ENCODE results near the gene TMOD3.
"Not testable (repeated sequence)": the region's sequence is repeated elsewhere in the genome, so short reads cannot be mapped to it uniquely, and the experiment has no call there.

TMOD3 gene

DNA sequence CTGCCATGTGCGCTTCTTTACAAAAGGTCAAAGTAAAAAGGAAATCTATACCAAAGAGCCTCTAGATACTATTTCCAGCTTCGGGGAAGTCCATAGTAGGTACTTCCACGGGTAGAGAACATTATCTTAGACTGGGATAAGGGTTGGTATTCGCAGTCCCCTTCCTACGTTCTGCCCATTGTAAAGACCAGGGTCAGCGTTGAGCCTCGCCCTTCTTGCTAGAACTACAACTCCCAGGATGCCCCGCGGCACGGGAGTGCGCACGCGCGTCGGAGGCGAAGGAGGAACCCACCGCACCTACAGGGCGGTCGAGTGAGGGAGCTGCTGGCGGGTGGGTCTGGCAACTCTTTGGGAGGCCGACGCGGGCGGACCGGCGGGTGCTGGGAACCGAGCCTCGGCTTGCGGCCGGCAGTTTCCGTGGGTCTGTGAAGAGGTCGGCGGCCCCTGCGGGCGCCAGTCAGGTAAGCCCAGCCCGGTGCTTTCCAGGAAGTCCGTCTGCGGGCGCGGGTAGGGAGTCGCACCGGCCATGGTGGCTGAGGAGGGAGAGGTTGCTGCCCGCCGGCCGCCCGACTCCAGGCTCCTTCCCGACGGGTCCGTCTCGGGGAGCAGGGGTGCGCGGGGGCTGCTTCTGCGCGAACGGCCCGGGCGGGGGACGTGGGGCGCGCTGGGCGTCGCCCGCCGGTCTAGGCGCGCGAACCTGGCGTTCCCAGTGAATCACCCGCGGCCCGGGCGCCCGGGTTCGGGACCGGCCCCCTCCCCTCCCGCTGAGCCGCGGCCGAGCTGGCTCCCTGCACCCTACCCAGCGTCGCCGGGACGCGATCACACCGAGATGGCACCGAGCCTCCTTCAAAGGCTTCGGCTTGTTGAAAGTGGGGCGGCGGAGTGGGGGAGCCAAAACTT lies at the start of gene TMOD3:
TSS of gene TMOD3 (plus strand) at position 278 of the 900 bp plus-strand sequence. CDS start 33,232 bp downstream, outside the sequence.
- DNase-seq, result peak; percentile 88

DNA sequence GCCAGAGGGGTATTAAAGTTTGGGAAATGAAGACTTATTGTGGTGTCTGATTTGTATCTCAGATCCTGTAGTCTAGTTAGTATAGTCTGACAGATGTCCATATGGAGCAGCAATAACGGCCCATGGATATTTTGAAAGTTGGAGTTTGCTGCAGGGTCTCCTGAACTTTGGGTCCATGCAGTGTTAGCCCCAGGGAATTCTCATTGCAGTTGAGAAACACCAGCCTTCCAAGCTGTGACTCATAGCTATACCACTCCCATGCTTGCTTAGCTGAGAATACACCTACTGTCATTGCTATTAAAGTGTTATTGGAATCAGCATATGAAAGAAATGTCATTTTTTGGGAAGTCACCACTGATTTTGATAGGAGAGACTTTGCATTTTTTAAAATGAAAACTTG lies 48.8 kb upstream of the TMOD3 start:
- DNase-seq, result no peak

DNA sequence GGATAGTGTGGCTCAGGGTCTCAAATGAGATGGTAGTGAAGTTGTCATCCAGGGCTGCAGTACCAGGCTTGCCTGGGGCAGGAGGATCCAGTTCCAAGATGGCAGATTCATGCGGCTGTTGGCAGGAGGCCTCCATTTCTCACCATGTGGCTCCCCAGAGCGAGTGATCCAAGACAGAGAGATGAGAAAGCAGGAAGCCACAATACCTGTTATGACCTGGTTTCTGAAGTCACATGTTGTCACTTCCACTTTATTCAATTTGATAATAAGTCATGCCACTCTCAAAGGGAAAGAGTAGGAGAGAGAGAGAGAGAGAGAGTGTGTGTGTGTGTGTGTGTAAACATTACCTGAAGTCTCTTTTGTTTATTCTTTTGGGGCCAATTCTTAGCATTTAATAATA lies 47.9 kb upstream of the TMOD3 start:
- no peak for DNase-seq

DNA sequence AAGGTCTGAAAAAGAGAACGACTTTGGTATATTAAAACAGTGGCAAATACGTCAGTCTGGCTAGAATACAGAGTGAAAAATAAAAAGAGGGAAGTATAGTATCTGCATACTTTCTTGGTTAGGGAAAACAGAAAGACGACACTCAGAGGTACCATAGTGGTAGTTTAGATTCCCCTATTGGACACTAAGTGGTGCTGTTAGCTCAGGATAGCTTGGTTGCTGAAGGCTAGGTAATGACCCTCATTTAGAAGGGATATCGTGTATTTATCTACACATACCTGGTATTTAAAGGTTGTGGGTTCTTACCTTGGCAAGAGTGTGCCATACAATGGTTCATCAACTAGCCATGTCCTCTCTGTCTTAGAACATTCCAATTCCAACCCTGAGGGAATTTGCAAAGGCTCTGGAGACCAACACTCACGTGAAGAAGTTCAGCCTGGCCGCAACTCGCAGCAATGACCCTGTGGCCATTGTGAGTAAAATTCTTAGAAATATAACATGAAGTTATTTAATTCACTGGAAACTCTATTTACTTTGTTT lies 47.0 kb upstream of the TMOD3 start:
- no peak for DNase-seq

DNA sequence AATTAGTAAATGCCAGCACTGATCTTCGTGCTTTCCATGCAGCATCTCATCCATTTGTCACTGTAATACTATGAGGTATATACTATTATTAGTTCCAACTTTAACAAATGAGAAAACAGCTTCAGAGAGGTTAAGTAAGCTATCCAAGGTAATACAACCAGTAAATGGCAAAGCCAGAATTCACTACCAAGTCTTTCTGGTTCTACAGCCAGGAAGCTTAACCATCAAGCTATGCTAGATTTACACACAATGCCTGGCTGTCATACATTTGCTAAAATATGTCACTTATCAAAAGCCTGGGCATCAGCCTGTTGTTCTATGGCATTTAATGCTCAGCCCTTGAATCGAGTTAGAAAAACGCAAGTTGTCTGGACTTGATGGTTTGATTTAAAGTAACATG lies 45.5 kb upstream of the TMOD3 start:
- no peak for DNase-seq

DNA sequence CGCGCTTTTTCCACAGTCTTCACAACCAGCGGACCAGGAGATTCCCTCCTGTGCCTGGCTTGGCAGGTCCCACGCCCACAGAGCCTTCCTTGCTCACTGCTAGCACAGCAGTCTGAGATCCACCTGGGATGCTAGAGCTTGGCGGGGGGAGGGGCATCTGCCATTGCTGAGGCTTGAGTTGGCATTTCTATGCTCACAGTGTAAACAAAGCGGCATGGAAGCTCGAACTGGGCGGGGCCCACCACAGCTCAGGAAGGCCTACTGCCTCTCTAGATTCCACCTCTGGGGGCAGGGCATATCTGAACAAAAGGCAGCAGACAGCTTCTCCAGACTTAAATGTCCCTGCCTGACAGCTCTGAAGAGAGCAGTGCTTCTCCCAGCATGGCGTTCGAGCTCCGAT lies 42.3 kb upstream of the TMOD3 start:
- not testable (repeated sequence) for DNase-seq

DNA sequence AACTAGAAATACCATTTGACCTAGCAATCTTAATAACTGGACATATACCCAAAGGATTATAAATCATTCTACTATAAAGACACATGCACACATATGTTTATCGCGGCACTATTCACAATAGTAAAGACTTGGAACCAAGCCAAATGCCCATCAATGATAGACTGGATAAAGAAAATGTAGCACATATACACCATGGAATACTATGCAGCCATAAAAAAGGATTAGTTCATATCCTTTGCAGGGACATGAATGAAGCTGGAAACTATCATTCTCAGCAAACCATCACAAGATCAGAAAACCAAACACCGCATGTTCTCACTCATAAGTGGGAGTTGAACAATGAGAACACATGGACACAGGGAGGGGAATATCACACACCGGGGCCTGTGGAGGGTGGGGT lies 37.0 kb upstream of the TMOD3 start:
- DNase-seq, result not testable (repeated sequence)

DNA sequence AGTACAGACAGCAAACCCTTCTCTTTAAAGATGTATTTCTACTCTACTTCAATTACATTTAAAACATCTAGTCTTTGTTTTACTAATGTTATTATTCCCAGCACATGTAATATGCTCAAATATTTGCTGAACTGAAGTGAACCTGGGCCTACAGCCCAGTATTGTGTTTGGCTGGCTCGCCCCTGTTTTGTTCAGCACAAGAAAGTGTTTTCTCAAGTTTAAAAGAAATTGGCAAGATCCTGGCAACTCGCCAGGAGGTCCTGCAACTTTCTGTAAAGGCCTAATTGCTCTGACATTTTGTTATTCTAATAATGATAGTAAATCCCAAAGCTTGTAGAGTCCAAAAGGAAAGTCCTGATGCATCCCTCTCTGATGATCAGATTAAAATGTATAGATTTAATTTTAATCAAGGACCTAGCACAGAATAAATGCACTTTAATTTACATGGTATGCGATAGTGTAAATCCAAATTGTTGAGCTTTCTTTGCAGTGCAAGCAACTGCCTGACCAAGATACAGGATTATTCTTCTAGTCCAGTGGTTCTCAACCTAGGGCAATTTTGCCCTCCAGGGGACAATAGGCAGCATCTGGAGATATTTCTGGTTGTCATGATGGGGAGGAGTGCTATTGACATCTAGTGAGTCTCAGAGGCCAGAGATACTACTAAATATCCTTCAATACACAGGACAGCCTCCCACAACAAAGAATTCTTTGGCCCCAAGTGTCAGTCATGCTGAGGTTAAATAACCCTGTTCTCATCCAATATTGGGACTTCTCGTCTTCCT lies 35.7 kb upstream of the TMOD3 start:
- DNase-seq, result no peak

DNA sequence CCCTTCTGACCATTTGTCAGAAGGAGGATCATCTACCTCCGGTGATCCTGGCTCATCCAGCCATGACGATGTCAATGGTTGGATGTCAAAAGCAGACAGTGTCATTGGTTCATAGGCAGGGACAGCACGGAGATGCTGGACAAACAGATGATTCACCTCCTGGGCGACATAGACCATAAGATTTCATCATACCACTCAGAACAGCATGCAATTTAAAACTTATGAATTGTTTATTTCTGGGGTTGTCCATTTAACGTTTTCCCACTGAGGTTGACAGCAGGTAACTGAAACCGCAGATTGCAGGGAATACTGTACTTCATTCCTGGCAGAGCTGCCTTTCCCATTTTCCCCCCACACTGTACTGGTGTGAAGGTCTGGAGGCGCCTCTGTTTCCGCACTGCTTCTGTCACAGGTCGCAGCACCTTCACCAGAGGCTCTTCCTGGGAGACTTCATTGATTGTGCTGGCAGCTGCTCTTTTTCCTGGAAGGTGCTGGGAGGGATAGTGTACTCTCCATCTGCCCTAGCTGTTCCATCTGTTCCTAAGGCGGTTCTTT lies 32.5 kb upstream of the TMOD3 start:
- no peak for DNase-seq

DNA sequence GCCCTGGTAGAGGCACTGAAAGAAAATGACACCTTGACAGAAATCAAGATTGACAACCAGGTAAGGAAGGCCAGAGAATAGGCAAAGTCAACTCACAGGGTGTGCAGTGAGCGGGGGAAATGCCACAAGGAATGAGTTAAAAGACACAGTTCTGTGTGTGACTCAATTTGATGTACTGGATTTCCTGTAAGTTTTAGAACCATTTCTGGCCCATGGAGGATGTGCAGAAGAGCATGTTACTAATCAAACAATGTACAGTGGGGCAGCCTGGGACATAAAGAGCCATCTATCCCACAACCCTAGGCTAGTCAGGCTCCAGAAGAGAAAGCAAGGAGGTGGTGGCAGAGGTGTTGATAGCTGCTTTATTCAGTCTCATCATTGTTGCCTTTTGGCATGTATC lies 31.2 kb upstream of the TMOD3 start:
- no peak for DNase-seq

DNA sequence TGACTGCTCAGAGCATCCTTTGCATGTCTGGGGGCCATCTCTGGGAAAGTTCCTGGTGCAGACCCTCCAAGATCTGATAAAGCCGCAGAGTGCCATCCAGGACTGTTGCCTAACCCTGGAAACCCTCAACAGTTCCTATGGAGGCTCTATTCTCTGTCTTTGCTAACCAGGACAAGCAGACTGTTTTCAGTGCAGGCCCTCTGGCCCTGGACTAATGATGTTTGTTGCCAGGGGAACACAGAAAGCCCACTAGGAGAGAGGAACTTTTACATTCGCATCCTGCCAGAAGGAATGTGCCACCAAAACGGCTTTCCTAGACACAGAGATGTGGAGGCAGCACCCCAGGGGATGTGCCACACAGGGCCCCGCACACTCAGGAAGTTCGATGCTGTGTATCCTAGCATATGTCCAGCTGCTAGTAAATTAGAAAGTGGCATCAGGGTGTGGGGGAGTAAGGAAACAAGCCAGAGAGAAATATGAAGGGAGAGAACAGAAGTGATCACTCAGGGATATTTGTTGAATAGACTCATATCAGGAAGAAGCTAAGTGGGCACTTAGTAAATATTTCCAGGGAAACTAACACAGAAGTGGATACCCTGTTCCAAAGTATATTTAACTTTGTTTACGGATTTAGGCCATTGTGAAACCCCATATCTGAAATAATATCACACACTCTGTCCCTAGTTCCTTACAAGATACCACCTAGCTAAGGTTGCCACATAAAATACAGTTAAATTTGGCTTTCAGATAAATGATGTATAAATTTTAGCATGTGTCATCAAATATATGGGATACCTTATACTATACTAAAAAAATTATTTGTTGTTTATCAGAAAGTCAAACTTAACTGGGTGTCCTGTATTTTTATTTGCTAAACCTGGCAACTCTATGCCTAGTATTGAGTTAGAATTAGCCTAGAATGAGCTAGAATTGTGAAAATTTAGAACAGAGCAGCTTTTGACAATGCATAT lies 29.9 kb upstream of the TMOD3 start:
- DNase-seq, result no peak

DNA sequence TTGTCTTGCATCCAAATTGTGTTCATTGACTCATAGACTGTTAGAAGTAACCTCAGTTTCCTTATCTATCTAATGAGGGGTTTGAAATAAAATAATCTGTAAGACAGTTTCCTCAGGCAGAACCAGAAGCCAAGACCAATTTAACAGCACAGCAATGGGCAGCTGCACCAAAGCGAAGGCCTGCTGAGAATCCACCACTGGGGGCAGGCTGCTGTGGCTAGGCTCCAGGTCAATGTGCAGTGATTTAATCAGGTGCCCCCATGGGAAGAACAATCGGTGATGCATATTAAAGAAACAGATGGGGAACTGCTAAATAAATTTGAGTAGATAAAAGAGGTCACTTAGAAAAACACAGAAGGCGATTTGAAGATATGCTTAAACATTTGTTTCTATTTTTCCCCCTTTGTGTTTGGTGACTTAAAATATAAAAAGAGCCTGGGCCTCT lies 28.0 kb upstream of the TMOD3 start:
- no peak for DNase-seq

DNA sequence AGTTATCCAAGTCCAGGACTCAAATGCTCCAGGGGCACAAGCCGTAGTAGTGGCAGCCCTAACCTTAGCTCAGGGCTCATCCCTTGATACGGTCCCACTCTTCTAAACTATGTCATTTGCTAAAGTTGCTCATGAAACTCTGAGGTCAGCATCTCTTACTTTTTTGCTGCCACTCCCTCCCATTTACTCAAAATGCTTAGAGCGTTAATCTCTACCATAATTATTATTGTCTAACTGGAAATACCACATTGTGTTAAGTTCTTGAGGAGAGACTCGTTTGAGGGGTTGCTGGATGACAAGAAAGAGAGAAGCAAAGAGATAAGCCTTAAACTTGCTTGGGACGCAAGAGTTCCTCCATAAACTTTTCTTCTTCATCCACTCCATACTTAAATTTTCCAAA lies 26.9 kb upstream of the TMOD3 start:
- no peak for DNase-seq

DNA sequence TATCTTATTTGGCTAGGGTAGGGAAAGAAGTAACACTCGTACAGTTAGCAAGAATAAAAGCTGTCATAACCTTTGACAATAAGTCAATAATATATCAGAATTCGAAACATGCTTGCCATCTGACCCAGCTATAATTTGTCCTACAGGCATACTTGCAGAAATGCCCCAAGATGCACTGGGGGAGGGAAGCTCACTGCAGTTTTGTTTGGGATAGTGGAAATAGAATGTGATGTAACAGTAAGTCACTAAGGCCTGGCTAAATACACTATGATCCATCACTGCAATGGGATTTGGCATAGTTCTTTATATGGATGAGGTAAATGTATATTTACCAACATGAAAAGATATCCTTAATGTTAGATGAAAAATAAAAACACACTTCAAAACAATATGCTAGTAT lies 25.5 kb upstream of the TMOD3 start:
- DNase-seq, result no peak

DNA sequence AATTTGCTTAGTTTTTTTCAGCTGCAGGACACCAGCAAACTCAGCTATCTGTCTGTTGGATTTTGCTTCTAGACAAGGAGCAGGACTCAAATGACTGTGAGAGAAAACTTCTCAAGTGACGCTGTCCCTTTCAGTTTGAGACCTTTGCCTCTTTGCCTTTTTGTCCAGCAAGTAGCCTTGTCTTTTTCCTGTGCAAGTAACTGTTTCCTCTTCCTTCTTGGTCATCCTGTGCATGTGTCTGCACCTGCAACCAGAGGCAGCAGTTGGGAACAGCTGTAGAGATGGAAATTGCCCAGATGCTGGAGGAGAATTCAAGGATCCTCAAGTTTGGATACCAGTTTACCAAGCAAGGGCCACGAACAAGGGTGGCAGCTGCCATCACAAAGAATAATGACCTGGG lies 23.3 kb upstream of the TMOD3 start:
- DNase-seq, result no peak

DNA sequence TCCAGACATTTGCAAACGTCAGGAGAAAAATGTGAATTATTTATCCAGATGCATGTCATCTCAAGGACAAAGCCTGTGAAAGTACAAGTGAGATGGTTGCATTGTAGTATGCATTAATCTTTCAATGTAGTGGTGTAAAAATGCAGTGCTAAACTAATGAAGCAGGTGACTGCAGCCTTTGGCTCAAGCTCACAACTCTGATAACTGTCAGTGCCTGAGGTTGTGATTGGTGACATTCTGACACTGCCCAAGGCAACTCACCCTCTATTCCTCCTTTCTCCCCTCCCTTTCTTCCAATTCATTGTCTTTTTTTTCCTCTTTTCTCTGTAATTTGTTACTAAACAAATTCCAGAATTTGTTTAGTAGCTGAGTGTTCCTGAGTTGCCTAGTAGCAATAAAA lies 20.0 kb upstream of the TMOD3 start:
- DNase-seq, result no peak

DNA sequence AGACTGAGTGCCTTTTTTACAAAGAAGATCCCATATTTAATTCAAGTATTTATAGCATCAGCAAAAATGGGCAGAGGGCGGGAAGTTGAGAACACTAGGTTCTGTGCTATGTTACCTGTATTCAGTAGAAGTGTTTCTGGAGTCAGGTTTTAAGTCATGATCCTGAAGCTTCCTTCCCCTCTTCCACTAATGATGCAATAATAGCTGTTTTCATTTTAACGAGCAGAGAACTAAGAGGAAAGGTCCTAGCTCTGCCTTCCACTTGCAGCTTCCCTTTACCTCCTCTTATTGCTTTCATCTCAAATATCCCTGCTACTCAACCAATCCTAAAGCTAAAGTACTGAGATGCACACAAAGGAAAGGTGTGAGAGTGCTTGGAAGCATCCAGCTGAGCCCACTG lies 16.9 kb upstream of the TMOD3 start:
- no peak for DNase-seq

DNA sequence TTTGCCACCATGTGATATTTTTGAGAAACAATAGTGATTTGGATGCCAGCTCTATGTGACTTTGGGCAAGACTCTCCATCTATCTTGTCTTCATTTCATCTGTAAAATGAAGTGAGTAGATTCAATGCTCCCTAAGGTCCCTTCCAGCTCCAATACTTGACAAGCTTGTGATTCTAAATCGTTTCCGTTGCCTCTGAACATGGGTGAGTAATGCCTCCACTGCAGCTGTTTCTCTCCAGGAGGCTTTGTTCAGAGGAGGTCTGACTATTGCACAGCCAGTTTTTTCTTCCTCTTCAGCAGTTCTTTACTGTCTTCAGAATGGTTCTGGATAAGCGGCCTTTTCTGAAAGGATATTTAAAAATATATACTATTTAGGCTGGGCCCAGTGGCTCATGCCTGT lies 14.8 kb upstream of the TMOD3 start:
- DNase-seq, result no peak

DNA sequence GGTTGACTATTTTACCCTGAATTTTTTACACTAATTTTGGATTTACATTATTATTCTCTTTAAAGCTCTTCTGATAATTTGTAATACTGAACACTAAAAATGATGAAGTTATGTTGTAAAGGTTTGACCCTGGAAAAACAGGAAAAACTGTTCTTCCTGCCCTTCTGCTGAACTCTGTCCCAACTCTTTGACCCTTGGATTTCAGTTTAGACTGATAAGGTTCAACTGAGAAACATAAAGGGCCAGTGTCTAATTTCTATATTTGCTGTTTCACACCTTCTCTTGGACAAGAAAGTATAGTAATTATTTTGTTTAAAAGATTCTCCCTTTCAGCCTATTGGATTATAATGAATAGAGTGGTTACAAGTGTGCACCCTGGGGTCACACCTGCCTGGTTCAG lies 12.8 kb upstream of the TMOD3 start:
- DNase-seq, result no peak

DNA sequence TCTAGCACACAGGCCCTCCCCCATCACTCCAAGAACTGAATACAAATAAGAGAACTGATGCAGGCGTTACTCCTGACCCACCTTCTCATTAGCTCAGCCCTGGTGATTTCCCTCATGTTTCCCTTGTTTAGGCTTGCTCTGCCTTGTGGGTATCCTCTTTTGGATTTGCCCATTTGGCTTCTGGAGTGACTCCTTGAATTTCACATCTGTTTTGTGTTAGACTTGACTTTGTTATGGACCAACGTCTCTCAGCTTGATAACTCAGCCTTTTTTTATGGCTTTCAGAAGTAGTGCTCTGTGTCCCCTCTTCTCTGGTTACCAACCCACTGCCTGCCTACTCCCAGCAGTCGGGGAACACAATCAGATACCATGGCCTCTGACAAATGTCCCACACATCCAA lies 11.3 kb upstream of the TMOD3 start:
- DNase-seq, result no peak

DNA sequence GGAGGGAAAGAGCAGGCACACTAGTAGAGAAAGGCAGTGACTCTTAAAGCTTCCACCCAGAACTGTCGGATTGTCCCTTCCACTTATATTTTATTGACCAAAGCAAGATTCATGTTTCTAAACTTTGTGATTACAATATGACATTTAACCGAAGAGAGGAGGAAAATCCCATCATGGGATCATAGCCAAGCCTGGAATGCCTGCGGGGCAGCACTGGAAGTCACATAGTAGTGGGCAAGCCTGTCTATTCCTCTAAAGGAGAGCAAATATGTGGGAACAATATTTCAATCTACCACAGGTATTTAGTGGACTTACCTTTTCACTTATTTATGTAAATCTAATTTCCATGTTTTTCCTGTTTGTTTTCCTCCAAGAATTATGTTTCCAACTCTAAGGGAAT lies 3.8 kb upstream of the TMOD3 start:
- DNase-seq, result no peak

DNA sequence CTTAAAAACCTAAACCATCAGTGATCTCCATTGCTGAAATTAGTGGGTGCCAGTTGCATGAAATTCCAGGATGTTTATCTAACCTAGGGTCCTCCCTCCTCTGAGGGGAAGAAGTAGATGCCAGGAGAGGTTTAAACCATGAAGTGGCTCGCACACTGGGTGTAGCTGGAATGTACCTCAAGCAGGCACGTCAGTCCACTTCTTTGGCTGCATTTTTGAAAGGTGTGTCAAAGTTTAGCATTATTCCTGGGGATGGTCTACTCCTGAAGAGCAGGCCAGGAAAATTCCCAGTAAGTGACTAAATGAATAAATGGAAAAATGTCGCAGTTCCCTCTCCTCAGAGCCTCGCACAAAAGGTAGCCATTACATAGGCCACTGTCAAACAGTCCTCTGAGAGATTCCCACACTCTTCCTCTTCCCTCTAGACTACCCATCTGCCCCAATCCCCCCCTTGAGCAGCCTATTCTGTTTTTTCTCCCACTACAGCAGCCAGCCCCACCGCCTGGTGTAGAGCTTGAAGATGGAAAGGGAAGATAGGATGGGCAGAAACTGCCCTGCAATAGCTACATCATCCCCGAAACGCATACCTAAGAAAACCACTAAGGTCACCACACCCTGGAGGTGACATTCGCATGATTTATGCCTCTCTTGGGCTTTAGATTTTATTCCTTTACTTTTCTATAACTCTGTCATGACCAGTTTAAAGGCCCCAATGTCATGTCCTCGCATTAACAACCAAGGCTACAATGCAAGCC lies 655 bp upstream of the TMOD3 start:
- DNase-seq, result no peak
